Mesendoderm (in vitro differentiated cells): Measurements from ENCODE around the gene CNOT4.
A peak's percentile ranks its signal among the peaks of the same experiment; 100 is the strongest.

Experiments used
- DNase-seq: peaks from one replicate; pipeline ENCODE4 v3.0.0; 2013
- H2AK5ac ChIP-seq: 2 replicates; pipeline ENCODE4 v1.6.1; 2013; ENCODE audit warnings: low read length, inconsistent platforms
- H2BK120ac ChIP-seq: 2 replicates; pipeline ENCODE4 v1.6.1; 2013; ENCODE audit warnings: low read depth, mild to moderate bottlenecking, low read length, moderate library complexity, mixed read lengths
- H2BK15ac ChIP-seq: replicated peaks from 2 replicates; pipeline ENCODE4 v1.6.1; 2013; ENCODE audit warnings: low read depth, mild to moderate bottlenecking, moderate library complexity
- H2BK5ac ChIP-seq: 2 replicates; pipeline ENCODE4 v1.6.1; 2013; ENCODE audit warnings: low read length, inconsistent platforms
- H3K18ac ChIP-seq: 2 replicates; pipeline ENCODE4 v1.6.1; 2013; ENCODE audit warnings: mild to moderate bottlenecking, low read length, mixed read lengths
- H3K23ac ChIP-seq: one replicate; pipeline ENCODE4 v1.6.1; 2013; ENCODE audit warnings: low read length
- H3K27ac ChIP-seq: 2 replicates; pipeline ENCODE4 v1.5.1; 2013; ENCODE audit warnings: low read depth, mild to moderate bottlenecking, inconsistent platforms, low read length, moderate library complexity
- H3K27me3 ChIP-seq: 2 replicates; pipeline ENCODE4 v1.6.1; 2013; ENCODE audit warnings: low read length, control low read depth, mild to moderate bottlenecking, inconsistent platforms; ENCODE audit not compliant: insufficient read depth, poor library complexity
- H3K36me3 ChIP-seq: 2 replicates; pipeline ENCODE4 v1.6.1; 2013; ENCODE audit warnings: low read length, inconsistent platforms; ENCODE audit not compliant: control insufficient read depth, insufficient read depth
- H3K4ac ChIP-seq: one replicate; pipeline ENCODE4 v1.6.1; 2013; ENCODE audit warnings: low read depth, mild to moderate bottlenecking, low read length, moderate library complexity
- H3K4me1 ChIP-seq: 2 replicates; pipeline ENCODE4 v1.6.1; 2013; ENCODE audit warnings: low read depth, low read length, inconsistent platforms; ENCODE audit not compliant: control insufficient read depth
- H3K4me2 ChIP-seq: 2 replicates; pipeline ENCODE4 v1.6.1; 2013; ENCODE audit warnings: low read length
- H3K4me3 ChIP-seq: 2 replicates; pipeline ENCODE4 v1.5.1; 2013; ENCODE audit warnings: mild to moderate bottlenecking, low read length
- H3K56ac ChIP-seq: one replicate; pipeline ENCODE4 v1.6.1; 2013; ENCODE audit warnings: low read length
- H3K79me1 ChIP-seq: 2 replicates; pipeline ENCODE4 v1.6.1; 2013; ENCODE audit warnings: low read length, inconsistent platforms
- H3K79me2 ChIP-seq: 2 replicates; pipeline ENCODE4 v1.6.1; 2013; ENCODE audit warnings: mild to moderate bottlenecking, low read length; ENCODE audit not compliant: control insufficient read depth, insufficient read depth
- H3K9ac ChIP-seq: 2 replicates; pipeline ENCODE4 v1.6.1; 2013; ENCODE audit warnings: low read length, inconsistent platforms
- H4K5ac ChIP-seq: one replicate; pipeline ENCODE4 v1.6.1; 2013; ENCODE audit warnings: low read length
- H4K8ac ChIP-seq: one replicate; pipeline ENCODE4 v1.6.1; 2013; ENCODE audit warnings: low read depth, mild to moderate bottlenecking, control low read depth, low read length, moderate library complexity
- WGBS: extraction: QIAGEN DNeasy Blood & Tissue Kit; methylation state at CpG from one replicate; pipeline ENCODE4 v1.1.7; 2013; ENCODE audit warnings: low lambda C conversion rate, missing lambda C conversion rate; ENCODE audit not compliant: insufficient coverage; ENCODE audit errors: extremely low coverage; 5-methylcytosine and 5-hydroxymethylcytosine counted together

CNOT4 gene

DNA sequence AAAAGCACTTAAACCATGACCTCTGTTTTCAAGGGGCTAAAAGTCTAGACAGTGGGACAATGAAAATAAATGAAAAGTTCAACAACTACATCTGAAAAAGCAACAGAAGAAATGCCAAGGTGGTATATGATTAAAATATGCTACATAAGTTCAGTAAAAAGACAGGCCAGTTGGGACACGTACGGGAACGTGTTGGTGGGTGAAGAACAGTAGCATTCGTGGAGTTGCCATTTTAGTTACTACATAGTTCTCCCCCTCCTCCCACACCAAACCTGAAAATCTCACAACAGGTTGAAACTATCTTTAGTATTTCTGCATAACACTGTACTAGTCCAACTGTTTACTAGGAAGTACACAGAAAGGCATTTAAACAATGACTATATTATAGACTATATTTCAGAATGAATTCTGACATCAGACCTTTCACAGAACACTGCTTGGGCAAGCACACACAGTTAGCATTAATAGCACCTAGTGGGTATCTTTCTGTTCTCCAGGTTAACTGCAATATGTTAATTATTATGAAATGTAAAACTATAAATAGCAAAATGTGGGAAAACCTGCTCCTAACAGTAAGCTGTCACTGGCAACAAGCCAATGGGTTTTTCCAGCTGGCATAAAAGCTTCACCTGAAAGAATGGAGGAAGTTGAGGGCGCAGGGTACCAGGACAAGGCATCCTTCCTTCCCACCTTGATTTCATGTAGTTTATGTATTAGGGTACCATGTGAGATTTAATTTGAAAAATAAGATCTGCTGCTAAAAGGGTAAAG, 141.3 kb downstream of the CNOT4 start:
- DNase-seq: no peak

DNA sequence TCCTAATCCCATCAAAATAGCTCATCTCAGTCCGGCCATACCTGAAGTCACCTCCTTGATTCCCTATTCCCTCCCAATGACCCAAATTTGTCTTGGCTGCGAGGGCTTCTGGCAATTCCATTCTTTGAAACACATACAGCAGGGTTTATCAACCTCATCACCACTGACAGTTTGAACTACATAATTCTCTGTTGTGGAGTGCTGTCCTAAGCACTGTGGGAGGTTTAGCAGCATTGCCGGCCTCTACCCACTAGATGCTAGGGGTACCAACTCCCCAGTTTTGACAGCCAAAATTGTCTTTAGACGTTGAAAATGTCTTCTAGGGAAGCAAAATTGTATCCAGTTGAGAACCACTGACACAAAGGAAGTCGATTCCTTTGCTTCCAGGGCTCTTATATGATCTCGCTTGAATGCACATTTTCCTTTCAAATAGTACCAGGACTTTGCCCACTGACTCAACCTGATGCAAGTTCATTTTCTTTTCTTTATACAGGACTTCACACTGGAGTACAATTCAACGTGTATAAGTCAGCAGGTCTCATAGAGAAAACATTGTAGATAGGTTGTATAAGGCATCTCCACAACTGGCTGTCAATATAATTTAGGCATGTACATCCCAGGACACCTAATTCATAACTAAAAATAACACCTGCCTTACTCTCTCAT, 142.9 kb downstream of the CNOT4 start:
- Histone ChIP-seq H2AK5ac (no peak overlapping the region), H3K4me1 (no peaks in the 10 kb centered on the region), H2BK5ac (no peak overlapping the region), H3K36me3 (no peaks in the 10 kb centered on the region), H3K4ac (no peak overlapping the region), H3K27me3 (no peaks in the 10 kb centered on the region), H3K79me2 (no peaks in the 10 kb centered on the region), H3K56ac (no peak overlapping the region), H3K27ac (no peak overlapping the region), H3K79me1 (no peaks in the 10 kb centered on the region), H3K4me2 (no peak overlapping the region), H2BK120ac (no peak overlapping the region), H3K9ac (no peak overlapping the region), H2BK15ac (no peak overlapping the region), H3K18ac (no peak overlapping the region), H4K5ac (no peak overlapping the region), H3K4me3 (no peak overlapping the region), H3K23ac (no peak overlapping the region), H4K8ac (no peak overlapping the region)
- no CpG with 5 or more reads among the region's 7 CpGs for WGBS
- no peak for DNase-seq

More for the DNA sequence above, 141.3 kb downstream of the CNOT4 start:
- Histone ChIP-seq H3K4me2 (no peak overlapping the region), H3K4me3 (no peak overlapping the region), H2BK5ac (no peak overlapping the region), H3K79me1 (no peaks in the 10 kb centered on the region), H3K79me2 (no peaks in the 10 kb centered on the region), H3K27me3 (no peaks in the 10 kb centered on the region), H3K36me3 (no peaks in the 10 kb centered on the region), H4K8ac (no peak overlapping the region), H2BK120ac (no peak overlapping the region), H2BK15ac (no peak overlapping the region), H3K23ac (no peak overlapping the region), H3K18ac (no peak overlapping the region), H2AK5ac (no peak overlapping the region), H3K4ac (no peak overlapping the region), H3K9ac (no peak overlapping the region), H3K4me1 (no peaks in the 10 kb centered on the region), H4K5ac (no peak overlapping the region), H3K27ac (no peak overlapping the region), H3K56ac (no peak overlapping the region)
- WGBS: no CpG with 5 or more reads among the region's 5 CpGs

DNA sequence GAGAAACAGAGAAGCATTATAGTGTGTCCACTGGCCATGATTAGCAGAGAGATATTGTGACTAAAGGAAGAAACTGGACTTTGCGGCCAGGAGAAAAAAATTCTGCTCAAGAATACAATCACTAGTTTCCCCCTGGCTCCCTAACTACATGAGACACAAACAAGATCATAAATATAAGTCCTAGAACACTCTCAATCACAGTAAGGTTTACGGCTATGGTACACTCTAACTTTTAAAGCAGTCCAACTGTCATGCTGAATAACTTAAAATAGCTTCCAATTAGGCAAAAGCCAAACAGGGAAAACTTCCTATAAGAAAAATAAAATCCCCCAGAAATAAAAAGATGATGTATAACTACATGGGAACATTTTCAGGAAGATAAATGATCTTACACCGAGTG, 144.2 kb downstream of the CNOT4 start:
- no peak overlapping the region for H3K4me3 ChIP-seq

DNA sequence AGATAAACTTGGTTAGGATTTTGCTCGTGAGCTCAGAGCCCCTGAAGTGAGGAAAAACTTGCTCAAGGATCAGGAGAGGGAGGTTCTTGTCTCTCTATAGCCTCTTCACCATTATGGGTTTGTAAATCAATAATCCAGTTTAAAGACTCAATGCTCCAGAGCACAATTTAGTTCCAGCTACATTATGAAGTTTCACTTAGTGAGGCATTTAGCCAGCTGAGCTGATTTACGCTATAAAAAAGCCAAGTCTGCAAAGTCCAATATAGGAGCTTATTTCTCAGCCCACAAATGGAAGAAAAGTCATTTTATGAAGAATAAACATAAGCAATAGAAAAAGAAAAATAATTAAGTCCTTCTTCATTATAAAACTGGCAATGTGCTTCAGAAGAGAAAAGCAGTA, 145.7 kb downstream of the CNOT4 start:
- H2BK15ac ChIP-seq: no peak overlapping the region
- no peak overlapping the region for H3K18ac ChIP-seq

More for the DNA sequence above, 144.2 kb downstream of the CNOT4 start:
- Histone ChIP-seq H4K8ac (no peak overlapping the region), H2BK120ac (no peak overlapping the region), H3K4ac (no peak overlapping the region), H2BK5ac (no peak overlapping the region), H3K27ac (no peak overlapping the region), H3K18ac (no peak overlapping the region), H3K36me3 (no peaks in the 10 kb centered on the region), H3K9ac (no peak overlapping the region), H3K4me1 (no peaks in the 10 kb centered on the region), H3K4me2 (no peak overlapping the region), H4K5ac (no peak overlapping the region), H3K23ac (no peak overlapping the region), H2AK5ac (no peak overlapping the region), H3K27me3 (no peaks in the 10 kb centered on the region), H2BK15ac (no peak overlapping the region), H3K79me1 (no peaks in the 10 kb centered on the region), H3K56ac (no peak overlapping the region), H3K79me2 (no peaks in the 10 kb centered on the region)
- no CpG with 5 or more reads among the region's 3 CpGs for WGBS
- DNase-seq: no peak

DNA sequence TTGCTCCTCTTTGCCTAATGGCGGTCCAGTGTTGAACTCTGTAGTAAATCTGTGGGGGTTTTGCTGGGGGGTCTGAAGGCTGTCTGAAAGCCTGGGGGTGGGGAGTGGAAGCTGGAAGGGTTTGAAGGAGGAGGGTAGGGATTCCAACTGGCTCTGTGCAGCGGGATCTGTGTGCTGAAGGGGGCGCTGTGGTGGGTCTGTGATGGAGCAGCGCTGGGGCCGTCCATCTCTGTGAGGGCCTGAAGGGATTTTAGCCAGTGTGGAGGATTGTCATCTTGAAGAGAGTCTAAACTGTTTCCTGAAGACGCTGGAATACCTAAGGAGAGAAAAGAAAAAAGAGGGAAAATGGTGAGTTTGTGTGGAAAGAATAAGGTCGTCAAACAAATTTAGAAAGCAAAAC, 147.0 kb downstream of the CNOT4 start:
- no peak overlapping the region for H3K9ac ChIP-seq
- no peak overlapping the region for H3K4me3 ChIP-seq
- no peak overlapping the region for H4K8ac ChIP-seq
- no peaks in the 10 kb centered on the region for H3K36me3 ChIP-seq
- no peak overlapping the region for H4K5ac ChIP-seq
- H3K4me2 ChIP-seq: no peak overlapping the region
- H3K79me1 ChIP-seq: no peaks in the 10 kb centered on the region
- H3K79me2 ChIP-seq: no peaks in the 10 kb centered on the region
- no peak overlapping the region for H3K23ac ChIP-seq
- H3K56ac ChIP-seq: no peak overlapping the region
- no CpG with 5 or more reads among the region's 7 CpGs for WGBS
- no peak overlapping the region for H2BK120ac ChIP-seq
- no peak overlapping the region for H3K27ac ChIP-seq
- peak; percentile 27 for DNase-seq
- no peak overlapping the region for H3K4ac ChIP-seq
- H3K18ac ChIP-seq: no peak overlapping the region
- H3K27me3 ChIP-seq: no peaks in the 10 kb centered on the region
- no peak overlapping the region for H2BK15ac ChIP-seq
- H2BK5ac ChIP-seq: no peak overlapping the region
- H2AK5ac ChIP-seq: no peak overlapping the region
- H3K4me1 ChIP-seq: no peaks in the 10 kb centered on the region

More for the DNA sequence above, 145.7 kb downstream of the CNOT4 start:
- no peak overlapping the region for H4K5ac ChIP-seq
- no peak overlapping the region for H2AK5ac ChIP-seq
- no peak for DNase-seq
- H3K4me2 ChIP-seq: no peak overlapping the region
- H3K79me2 ChIP-seq: no peaks in the 10 kb centered on the region
- H3K4ac ChIP-seq: no peak overlapping the region
- no peaks in the 10 kb centered on the region for H3K4me1 ChIP-seq
- H3K23ac ChIP-seq: no peak overlapping the region
- no peak overlapping the region for H2BK120ac ChIP-seq
- H2BK5ac ChIP-seq: no peak overlapping the region
- no CpG with 5 or more reads among the region's 2 CpGs for WGBS
- no peak overlapping the region for H3K4me3 ChIP-seq
- no peaks in the 10 kb centered on the region for H3K27me3 ChIP-seq
- H3K56ac ChIP-seq: no peak overlapping the region
- H3K79me1 ChIP-seq: no peaks in the 10 kb centered on the region
- H3K27ac ChIP-seq: no peak overlapping the region
- H3K36me3 ChIP-seq: no peaks in the 10 kb centered on the region
- H4K8ac ChIP-seq: no peak overlapping the region
- no peak overlapping the region for H3K9ac ChIP-seq
